Hindlimb muscle (tissue), 1 donor: Measurements from ENCODE around the gene GCLM. TPM values are rescaled to one million over a fixed set of nuclear protein-coding genes. Genes with fewer than 3 reads are reported as not detected.
A peak's percentile ranks its signal among the peaks of the same experiment; 100 is the strongest.
"Not testable (repeated sequence)": the region's sequence is repeated elsewhere in the genome, so short reads cannot be mapped to it uniquely, and the experiment has no call there.

Experiments
- DNase-seq: peaks from one replicate; pipeline ENCODE4 v3.0.0-alpha.2; 2013
- polyA plus RNA-seq: library from polyadenylated mRNA; unstranded; fragments of 120-200 nt; gene quantifications from one replicate; pipeline ENCODE4 v1.2.1, GENCODE V29; 2013; ENCODE audit not compliant: insufficient read length

The GCLM gene
- polyA plus RNA-seq, result 6.1 TPM

GRCh38 chr1:93909146-93910050 is at the start of gene GCLM:
Gene GCLM (minus strand): TSS chr1:93909430. CDS start chr1:93909163, 267 bp downstream.
- peak; percentile 92 for DNase-seq

- no peak for DNase-seq
Measured at GRCh38 chr1:93958726-93959100, 49.5 kb upstream of the GCLM start.

GRCh38 chr1:93958032-93958725 is 48.9 kb upstream of the GCLM start:
- DNase-seq, result no peak

GRCh38 chr1:93955765-93956164 is 46.5 kb upstream of the GCLM start:
- DNase-seq, result no peak

- not testable (repeated sequence) for DNase-seq
Measured at GRCh38 chr1:93947002-93947686, 37.9 kb upstream of the GCLM start.

- DNase-seq, result no peak
Measured at GRCh38 chr1:93938461-93939145, 29.4 kb upstream of the GCLM start.

GRCh38 chr1:93937997-93938396 is 28.8 kb upstream of the GCLM start:
- DNase-seq, result no peak

- DNase-seq, result no peak
Measured at GRCh38 chr1:93925206-93925605, 16.0 kb upstream of the GCLM start.

GRCh38 chr1:93919780-93920179 is 10.6 kb upstream of the GCLM start:
- DNase-seq, result no peak

- DNase-seq, result no peak
Measured at GRCh38 chr1:93917302-93917701, 8.1 kb upstream of the GCLM start.

GRCh38 chr1:93910880-93911279 is 1.6 kb upstream of the GCLM start:
- DNase-seq, result not testable (repeated sequence)

GRCh38 chr1:93910305-93910704 is 1.1 kb upstream of the GCLM start:
- no peak for DNase-seq

GRCh38 chr1:93908394-93909145 is 660 bp downstream of the GCLM start:
- peak; percentile 12 for DNase-seq

GRCh38 chr1:93907718-93908117 is 1.5 kb downstream of the GCLM start:
- no peak for DNase-seq

- no peak for DNase-seq
Measured at GRCh38 chr1:93906480-93906879, 2.8 kb downstream of the GCLM start.

- no peak for DNase-seq
Measured at GRCh38 chr1:93905734-93906133, 3.5 kb downstream of the GCLM start.

GRCh38 chr1:93905051-93905450 is 4.2 kb downstream of the GCLM start:
- DNase-seq, result no peak

- DNase-seq, result no peak
Measured at GRCh38 chr1:93904228-93904627, 5.0 kb downstream of the GCLM start.

GRCh38 chr1:93900723-93901504 is 8.3 kb downstream of the GCLM start:
- no peak for DNase-seq

GRCh38 chr1:93899543-93900207 is 9.6 kb downstream of the GCLM start:
- DNase-seq, result no peak
